ENCODE results near the gene THSD4.

GRCh38 chr15:71565631-71566160 is 450.4 kb downstream of the THSD4 start:
- TF ChIP-seq CTCF (IDR thresholded peaks at IDR 0.05) (no peak), POLR2A (IDR thresholded peaks at IDR 0.05) (no peak), EP300 (IDR thresholded peaks at IDR 0.05) (no peak)

All from suprapubic skin (tissue), 3 donors.